Measurements from ENCODE around the gene GPR15.
A peak's percentile ranks its signal among the peaks of the same experiment; 100 is the strongest.

GPR15 gene

DNA sequence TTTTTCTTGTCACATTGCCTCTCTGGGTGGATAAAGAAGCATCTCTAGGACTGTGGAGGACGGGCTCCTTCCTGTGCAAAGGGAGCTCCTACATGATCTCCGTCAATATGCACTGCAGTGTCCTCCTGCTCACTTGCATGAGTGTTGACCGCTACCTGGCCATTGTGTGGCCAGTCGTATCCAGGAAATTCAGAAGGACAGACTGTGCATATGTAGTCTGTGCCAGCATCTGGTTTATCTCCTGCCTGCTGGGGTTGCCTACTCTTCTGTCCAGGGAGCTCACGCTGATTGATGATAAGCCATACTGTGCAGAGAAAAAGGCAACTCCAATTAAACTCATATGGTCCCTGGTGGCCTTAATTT lies 478 bp downstream of the GPR15 start:
- no peaks in the 10 kb centered on the region for H3K9me3 Mint-ChIP-seq
- no peaks in the 10 kb centered on the region for H3K27me3 Mint-ChIP-seq (ENCODE audit: low read depth, poor library complexity)
- no peak for DNase-seq
- no peak overlapping the region for H3K27ac Mint-ChIP-seq
- TF ChIP-seq, protein P1, sequence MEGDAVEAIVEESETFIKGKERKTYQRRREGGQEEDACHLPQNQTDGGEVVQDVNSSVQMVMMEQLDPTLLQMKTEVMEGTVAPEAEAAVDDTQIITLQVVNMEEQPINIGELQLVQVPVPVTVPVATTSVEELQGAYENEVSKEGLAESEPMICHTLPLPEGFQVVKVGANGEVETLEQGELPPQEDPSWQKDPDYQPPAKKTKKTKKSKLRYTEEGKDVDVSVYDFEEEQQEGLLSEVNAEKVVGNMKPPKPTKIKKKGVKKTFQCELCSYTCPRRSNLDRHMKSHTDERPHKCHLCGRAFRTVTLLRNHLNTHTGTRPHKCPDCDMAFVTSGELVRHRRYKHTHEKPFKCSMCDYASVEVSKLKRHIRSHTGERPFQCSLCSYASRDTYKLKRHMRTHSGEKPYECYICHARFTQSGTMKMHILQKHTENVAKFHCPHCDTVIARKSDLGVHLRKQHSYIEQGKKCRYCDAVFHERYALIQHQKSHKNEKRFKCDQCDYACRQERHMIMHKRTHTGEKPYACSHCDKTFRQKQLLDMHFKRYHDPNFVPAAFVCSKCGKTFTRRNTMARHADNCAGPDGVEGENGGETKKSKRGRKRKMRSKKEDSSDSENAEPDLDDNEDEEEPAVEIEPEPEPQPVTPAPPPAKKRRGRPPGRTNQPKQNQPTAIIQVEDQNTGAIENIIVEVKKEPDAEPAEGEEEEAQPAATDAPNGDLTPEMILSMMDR (IDR thresholded peaks at IDR 0.05): no peak
- peaks cover 17% of the 10 kb centered on the region for H3K4me1 Mint-ChIP-seq
- H3K4me3 Mint-ChIP-seq: no peak overlapping the region
- H3K36me3 Mint-ChIP-seq (ENCODE audit: low read depth): no peaks in the 10 kb centered on the region

DNA sequence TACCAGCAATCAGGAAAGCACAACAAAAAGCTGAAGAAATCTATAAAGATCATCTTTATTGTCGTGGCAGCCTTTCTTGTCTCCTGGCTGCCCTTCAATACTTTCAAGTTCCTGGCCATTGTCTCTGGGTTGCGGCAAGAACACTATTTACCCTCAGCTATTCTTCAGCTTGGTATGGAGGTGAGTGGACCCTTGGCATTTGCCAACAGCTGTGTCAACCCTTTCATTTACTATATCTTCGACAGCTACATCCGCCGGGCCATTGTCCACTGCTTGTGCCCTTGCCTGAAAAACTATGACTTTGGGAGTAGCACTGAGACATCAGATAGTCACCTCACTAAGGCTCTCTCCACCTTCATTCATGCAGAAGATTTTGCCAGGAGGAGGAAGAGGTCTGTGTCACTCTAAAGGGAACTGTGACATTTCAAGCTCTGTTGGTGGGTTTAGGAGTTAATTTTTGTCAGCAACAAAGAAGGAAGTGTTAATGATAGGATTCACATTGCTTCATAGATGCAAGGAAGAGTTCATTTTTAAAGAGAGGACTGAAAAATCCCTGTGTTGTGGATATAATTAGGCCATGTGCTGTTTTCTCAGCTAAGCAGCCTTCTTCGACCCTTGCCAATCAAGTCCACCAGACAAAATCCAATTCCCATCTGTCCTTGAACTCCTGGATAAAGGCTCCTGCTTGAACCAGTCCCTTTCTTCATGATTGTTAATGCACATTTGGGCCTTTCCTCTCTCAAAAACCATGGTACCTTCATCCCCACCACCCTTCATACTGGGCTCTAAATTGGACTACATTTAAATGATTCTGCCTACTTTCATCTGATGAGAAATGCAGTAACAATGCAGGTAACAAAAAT lies 1.2 kb downstream of the GPR15 start:
- no peak for DNase-seq
- Mint-ChIP-seq H3K27ac (peak overlapping the region; percentile 23), H3K36me3 (ENCODE audit: low read depth) (no peaks in the 10 kb centered on the region), H3K27me3 (ENCODE audit: low read depth, poor library complexity) (no peaks in the 10 kb centered on the region), H3K4me1 (peaks cover 17% of the 10 kb centered on the region), H3K9me3 (no peaks in the 10 kb centered on the region), H3K4me3 (no peak overlapping the region)
- TF ChIP-seq, protein P1 (IDR thresholded peaks at IDR 0.05): no peak

DNA sequence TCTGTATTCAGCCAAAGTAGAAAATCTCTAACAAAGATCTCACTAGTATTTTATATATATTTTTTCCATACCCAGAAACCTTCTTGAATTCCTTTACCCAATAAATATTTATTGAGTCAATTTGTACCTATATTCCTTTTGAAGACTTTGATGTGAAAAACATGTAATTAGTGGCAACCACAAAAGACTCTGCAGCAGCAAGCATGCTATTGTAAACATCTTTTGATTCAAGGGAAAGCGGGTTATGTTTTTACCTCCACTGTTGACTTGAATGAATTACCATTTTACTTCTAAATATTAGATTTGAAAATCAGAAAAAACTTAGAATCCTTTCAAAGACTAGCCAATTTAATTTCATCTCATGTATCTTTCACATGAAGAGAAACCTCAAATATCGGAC lies 2.4 kb downstream of the GPR15 start:
- Mint-ChIP-seq H3K27ac (no peak overlapping the region), H3K36me3 (ENCODE audit: low read depth) (no peaks in the 10 kb centered on the region), H3K9me3 (no peaks in the 10 kb centered on the region), H3K27me3 (ENCODE audit: low read depth, poor library complexity) (no peaks in the 10 kb centered on the region), H3K4me3 (no peak overlapping the region), H3K4me1 (peaks cover 8% of the 10 kb centered on the region)
- DNase-seq: no peak
- TF ChIP-seq, protein P1 (IDR thresholded peaks at IDR 0.05): no peak

DNA sequence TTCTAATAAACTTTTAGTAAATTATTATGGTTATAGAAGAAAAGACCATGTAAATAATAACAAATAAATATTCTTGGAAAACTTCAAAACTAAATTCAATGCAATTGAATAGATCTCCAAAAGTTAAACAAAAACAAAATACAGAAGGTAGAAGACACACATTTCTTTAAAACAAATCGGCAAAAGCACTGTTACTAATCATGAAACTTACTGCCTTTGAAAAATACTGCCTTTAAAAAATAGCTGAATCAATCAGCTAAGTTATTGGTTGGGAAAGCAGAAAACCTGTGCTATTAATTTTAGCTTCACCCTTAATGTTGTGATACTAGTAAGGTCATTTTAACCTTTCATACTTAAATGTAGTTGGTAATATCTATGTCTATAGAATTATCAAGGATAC lies 3.0 kb downstream of the GPR15 start:
- DNase-seq: no peak
- peaks cover 4% of the 10 kb centered on the region for H3K4me1 Mint-ChIP-seq
- H3K9me3 Mint-ChIP-seq: no peaks in the 10 kb centered on the region
- no peaks in the 10 kb centered on the region for H3K27me3 Mint-ChIP-seq (ENCODE audit: low read depth, poor library complexity)
- H3K36me3 Mint-ChIP-seq (ENCODE audit: low read depth): no peaks in the 10 kb centered on the region
- H3K27ac Mint-ChIP-seq: no peak overlapping the region
- TF ChIP-seq, protein P1 (IDR thresholded peaks at IDR 0.05): no peak
- no peak overlapping the region for H3K4me3 Mint-ChIP-seq

DNA sequence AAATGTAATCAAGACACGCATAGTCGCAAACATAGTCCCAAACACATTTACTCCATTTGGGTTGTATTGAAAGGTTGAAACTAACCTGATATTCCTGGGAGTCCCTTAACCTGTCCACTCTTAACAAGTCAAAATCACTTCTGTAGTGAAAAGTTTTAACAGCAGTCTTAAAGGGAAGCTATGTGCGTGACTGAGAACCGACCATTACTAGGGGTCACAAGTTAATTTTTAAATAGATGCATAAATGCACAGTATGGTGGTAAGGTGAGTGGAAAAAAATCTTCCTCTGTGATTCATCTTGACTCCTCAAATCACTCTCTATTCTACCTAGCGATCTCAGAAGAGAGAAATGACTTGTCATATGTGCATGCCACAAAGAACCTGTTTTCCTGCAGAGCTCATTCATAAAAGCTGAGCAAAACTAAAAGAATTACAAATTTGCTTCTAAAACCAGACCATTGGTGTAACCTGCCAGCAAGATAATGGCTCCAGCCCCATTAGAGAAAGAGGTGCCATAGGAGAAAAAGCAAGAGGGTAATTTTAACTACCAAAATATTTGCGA lies 4.8 kb downstream of the GPR15 start:
- no peak for DNase-seq
- Mint-ChIP-seq H3K9me3 (no peaks in the 10 kb centered on the region), H3K4me3 (no peak overlapping the region), H3K27ac (no peak overlapping the region), H3K27me3 (ENCODE audit: low read depth, poor library complexity) (no peaks in the 10 kb centered on the region), H3K36me3 (ENCODE audit: low read depth) (no peaks in the 10 kb centered on the region), H3K4me1 (no peaks in the 10 kb centered on the region)
- TF ChIP-seq, protein P1 (IDR thresholded peaks at IDR 0.05): no peak

DNA sequence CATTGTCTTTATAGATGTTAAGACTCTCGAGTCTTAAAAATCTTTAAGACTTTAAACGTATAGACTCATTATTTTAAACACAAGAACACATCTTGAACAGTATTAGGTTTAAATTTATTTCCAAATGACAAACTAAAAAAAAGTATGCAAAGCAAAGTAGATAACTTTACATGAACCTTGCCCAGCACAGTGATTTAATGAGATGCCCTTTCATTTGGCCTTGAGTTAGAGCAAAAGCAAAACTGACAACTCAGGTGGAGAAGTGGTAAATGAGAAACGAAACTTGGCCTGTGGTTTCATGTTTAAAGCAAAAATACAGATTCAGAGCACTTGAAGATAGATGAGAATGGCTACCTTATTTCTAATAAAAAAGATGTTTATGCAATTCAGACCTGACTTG lies 8.6 kb downstream of the GPR15 start:
- TF ChIP-seq, protein P1 (IDR thresholded peaks at IDR 0.05): no peak
- Mint-ChIP-seq H3K4me3 (no peak overlapping the region), H3K4me1 (no peaks in the 10 kb centered on the region), H3K27me3 (ENCODE audit: low read depth, poor library complexity) (no peaks in the 10 kb centered on the region), H3K9me3 (no peaks in the 10 kb centered on the region), H3K27ac (no peak overlapping the region), H3K36me3 (ENCODE audit: low read depth) (no peaks in the 10 kb centered on the region)
- no peak for DNase-seq
